HFF-Myc (cell line): ENCODE results near the gene NALCN.

Source experiments
- DNase-seq: peaks from one replicate; pipeline ENCODE4 v3.0.0-alpha.2; 2011; ENCODE audit warnings: low read depth; ENCODE audit errors: extremely low read depth
- H3K4me3 ChIP-seq: replicated peaks from 2 replicates; pipeline ENCODE4 v1.5.1; 2011; ENCODE audit warnings: low read depth, mild to moderate bottlenecking, control low read depth, low read length
- TF ChIP-seq, protein P1 (sequence below): IDR thresholded peaks from 2 replicates; pipeline ENCODE4 v1.5.1; 2012; ENCODE audit warnings: mild to moderate bottlenecking, low read depth, low read length, control low read depth; ENCODE audit errors: missing control alignments

NALCN gene

GRCh38 chr13:101264931-101265330 is 151.4 kb downstream of the NALCN start:
- H3K4me3 ChIP-seq, result no peak overlapping the region
- DNase-seq, result no peak
- TF ChIP-seq, protein P1, sequence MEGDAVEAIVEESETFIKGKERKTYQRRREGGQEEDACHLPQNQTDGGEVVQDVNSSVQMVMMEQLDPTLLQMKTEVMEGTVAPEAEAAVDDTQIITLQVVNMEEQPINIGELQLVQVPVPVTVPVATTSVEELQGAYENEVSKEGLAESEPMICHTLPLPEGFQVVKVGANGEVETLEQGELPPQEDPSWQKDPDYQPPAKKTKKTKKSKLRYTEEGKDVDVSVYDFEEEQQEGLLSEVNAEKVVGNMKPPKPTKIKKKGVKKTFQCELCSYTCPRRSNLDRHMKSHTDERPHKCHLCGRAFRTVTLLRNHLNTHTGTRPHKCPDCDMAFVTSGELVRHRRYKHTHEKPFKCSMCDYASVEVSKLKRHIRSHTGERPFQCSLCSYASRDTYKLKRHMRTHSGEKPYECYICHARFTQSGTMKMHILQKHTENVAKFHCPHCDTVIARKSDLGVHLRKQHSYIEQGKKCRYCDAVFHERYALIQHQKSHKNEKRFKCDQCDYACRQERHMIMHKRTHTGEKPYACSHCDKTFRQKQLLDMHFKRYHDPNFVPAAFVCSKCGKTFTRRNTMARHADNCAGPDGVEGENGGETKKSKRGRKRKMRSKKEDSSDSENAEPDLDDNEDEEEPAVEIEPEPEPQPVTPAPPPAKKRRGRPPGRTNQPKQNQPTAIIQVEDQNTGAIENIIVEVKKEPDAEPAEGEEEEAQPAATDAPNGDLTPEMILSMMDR, result no peak

- DNase-seq, result no peak
- H3K4me3 ChIP-seq, result no peak overlapping the region
- TF ChIP-seq, protein P1, result no peak
Measured at GRCh38 chr13:101262306-101262705, 154.0 kb downstream of the NALCN start.

DNA sequence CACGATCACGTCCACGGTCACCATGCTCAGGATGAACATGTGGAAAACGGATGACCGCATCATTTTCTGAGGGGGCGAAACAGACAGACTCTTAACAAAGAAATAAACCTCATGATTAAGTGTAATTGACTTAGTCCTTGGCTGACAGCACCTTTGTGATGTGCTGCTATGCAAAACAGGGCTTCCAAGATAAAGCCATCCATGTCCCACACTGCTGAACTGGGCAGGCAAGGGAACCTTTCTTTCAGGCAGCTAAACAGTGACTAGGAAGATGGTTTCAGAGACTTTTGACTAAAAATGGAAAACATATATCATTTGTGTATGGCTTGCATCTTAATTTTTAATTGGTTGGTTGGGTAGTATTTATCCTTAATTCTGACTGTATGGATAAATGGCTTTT is 157.8 kb downstream of the NALCN start:
- no peak overlapping the region for H3K4me3 ChIP-seq
- TF ChIP-seq, protein P1, result no peak

GRCh38 chr13:101258071-101258470 is 158.2 kb downstream of the NALCN start:
- peak; percentile 65 for DNase-seq
- no peak overlapping the region for H3K4me3 ChIP-seq
- TF ChIP-seq, protein P1, result no peak

More for the DNA sequence above, 157.8 kb downstream of the NALCN start:
- no peak for DNase-seq

GRCh38 chr13:101248739-101249514 is 167.4 kb downstream of the NALCN start:
- no peak overlapping the region for H3K4me3 ChIP-seq
- TF ChIP-seq, protein P1, result no peak
- DNase-seq, result no peak

GRCh38 chr13:101242720-101243119 is 173.6 kb downstream of the NALCN start:
- TF ChIP-seq, protein P1, result no peak
- no peak overlapping the region for H3K4me3 ChIP-seq
- no peak for DNase-seq
